IMR-90 (cell line): ENCODE data around the gene ANAPC1.

Experiments
- CEBPB ChIP-seq: IDR thresholded peaks from 2 replicates; pipeline ENCODE4 v1.6.1; 2012; ENCODE audit warnings: low read depth, low read length, improper control_type of control experiment
- CHD1 ChIP-seq: IDR thresholded peaks from 2 replicates; pipeline ENCODE4 v1.6.1; 2012; ENCODE audit warnings: low read depth, low read length, improper control_type of control experiment
- MAFK ChIP-seq: IDR thresholded peaks from 2 replicates; pipeline ENCODE4 v1.6.1; 2012; ENCODE audit warnings: low read depth, low read length, improper control_type of control experiment
- MXI1 ChIP-seq: IDR thresholded peaks from 2 replicates; pipeline ENCODE4 v1.6.1; 2012; ENCODE audit warnings: low read depth, mild to moderate bottlenecking, low read length, moderate library complexity, borderline replicate concordance
- NFE2L2 ChIP-seq: fragments of 150-350 bp; IDR thresholded peaks from 2 replicates; pipeline ENCODE4 v1.6.1; 2016; ENCODE audit warnings: low read depth, mild to moderate bottlenecking, low read length
- POLR2A ChIP-seq: IDR thresholded peaks from 2 replicates; pipeline ENCODE4 v1.6.1; 2012; ENCODE audit warnings: mild to moderate bottlenecking, low read depth, low read length
- RAD21 ChIP-seq: IDR thresholded peaks from 2 replicates; pipeline ENCODE4 v1.6.1; 2012; ENCODE audit warnings: low read length, improper control_type of control experiment
- SMC3 ChIP-seq: fragments of 150-350 bp; IDR thresholded peaks from 2 replicates; pipeline ENCODE4 v1.6.1; 2016; ENCODE audit warnings: low read depth, mild to moderate bottlenecking, antibody characterized with exemption, low read length, moderate library complexity
- TF ChIP-seq, protein P1 (sequence below): conservative IDR thresholded peaks from 2 replicates; pipeline ENCODE4 v1.5.1; 2012; ENCODE audit warnings: mild to moderate bottlenecking, low read depth, low read length, improper control_type of control experiment
- TF ChIP-seq, protein P2 (sequence below): fragments of 150-350 bp; IDR thresholded peaks from 2 replicates; pipeline ENCODE4 v1.6.1; 2016; ENCODE audit warnings: low read depth, mild to moderate bottlenecking, low read length, moderate library complexity, borderline replicate concordance
- TF ChIP-seq, protein P3 (sequence below): fragments of 150-350 bp; IDR thresholded peaks from 2 replicates; pipeline ENCODE4 v1.6.1; 2017; ENCODE audit warnings: mild to moderate bottlenecking, antibody characterized with exemption, low read length, low read depth

DNA sequence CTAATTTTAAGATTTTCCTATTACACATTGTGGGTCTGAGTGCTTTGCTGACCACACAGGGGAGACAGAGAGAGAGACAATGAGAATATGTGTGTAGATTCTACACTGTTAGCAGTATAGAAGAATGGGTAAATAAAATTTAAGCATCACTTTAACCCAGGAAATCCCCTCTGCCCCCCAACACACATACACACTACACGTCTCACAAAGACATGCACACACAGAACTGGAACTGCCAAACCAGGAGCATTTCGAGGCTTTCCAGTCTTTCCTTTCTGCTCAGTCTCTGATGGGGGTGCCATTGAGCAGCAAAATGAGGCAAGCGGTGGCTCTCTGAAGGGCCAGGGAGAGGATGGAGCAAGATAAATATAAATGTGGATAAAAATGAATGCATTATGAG, 16.9 kb upstream of the ANAPC1 start:
- TF ChIP-seq, protein P1, sequence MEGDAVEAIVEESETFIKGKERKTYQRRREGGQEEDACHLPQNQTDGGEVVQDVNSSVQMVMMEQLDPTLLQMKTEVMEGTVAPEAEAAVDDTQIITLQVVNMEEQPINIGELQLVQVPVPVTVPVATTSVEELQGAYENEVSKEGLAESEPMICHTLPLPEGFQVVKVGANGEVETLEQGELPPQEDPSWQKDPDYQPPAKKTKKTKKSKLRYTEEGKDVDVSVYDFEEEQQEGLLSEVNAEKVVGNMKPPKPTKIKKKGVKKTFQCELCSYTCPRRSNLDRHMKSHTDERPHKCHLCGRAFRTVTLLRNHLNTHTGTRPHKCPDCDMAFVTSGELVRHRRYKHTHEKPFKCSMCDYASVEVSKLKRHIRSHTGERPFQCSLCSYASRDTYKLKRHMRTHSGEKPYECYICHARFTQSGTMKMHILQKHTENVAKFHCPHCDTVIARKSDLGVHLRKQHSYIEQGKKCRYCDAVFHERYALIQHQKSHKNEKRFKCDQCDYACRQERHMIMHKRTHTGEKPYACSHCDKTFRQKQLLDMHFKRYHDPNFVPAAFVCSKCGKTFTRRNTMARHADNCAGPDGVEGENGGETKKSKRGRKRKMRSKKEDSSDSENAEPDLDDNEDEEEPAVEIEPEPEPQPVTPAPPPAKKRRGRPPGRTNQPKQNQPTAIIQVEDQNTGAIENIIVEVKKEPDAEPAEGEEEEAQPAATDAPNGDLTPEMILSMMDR, result peak; percentile 29; the same call in 1 of the 2 replicates
- TF ChIP-seq MAFK, result no peak
- no peak for TF ChIP-seq POLR2A
- TF ChIP-seq RAD21, result peak; percentile 22; the same call in 1 of the 2 replicates
- TF ChIP-seq, protein P2, sequence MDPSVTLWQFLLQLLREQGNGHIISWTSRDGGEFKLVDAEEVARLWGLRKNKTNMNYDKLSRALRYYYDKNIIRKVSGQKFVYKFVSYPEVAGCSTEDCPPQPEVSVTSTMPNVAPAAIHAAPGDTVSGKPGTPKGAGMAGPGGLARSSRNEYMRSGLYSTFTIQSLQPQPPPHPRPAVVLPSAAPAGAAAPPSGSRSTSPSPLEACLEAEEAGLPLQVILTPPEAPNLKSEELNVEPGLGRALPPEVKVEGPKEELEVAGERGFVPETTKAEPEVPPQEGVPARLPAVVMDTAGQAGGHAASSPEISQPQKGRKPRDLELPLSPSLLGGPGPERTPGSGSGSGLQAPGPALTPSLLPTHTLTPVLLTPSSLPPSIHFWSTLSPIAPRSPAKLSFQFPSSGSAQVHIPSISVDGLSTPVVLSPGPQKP, result no peak
- TF ChIP-seq CHD1, result no peak
- no peak for TF ChIP-seq SMC3
- TF ChIP-seq MXI1, result no peak
- TF ChIP-seq CEBPB, result 0 out of 2 replicates have a peak, but pooled peaks have one; percentile 8
- TF ChIP-seq, protein P3, sequence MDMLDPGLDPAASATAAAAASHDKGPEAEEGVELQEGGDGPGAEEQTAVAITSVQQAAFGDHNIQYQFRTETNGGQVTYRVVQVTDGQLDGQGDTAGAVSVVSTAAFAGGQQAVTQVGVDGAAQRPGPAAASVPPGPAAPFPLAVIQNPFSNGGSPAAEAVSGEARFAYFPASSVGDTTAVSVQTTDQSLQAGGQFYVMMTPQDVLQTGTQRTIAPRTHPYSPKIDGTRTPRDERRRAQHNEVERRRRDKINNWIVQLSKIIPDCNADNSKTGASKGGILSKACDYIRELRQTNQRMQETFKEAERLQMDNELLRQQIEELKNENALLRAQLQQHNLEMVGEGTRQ, result no peak
- no peak for TF ChIP-seq NFE2L2
